ENCODE data around the gene CLCA2.

- TF ChIP-seq EP300 (IDR thresholded peaks at IDR 0.05) (no peak), CTCF (IDR thresholded peaks at IDR 0.05) (no peak)
Measured at GRCh38 chr1:86382878-86383277, 41.1 kb upstream of the CLCA2 start.
